SK-N-SH treated with all-trans-retinoic acid at 6 μM for 48 hours (cell line): ENCODE data around the gene PTPRT.

Experiments
- ARNTL ChIP-seq: fragments of 450-650 bp; formaldehyde crosslinking; IDR thresholded peaks from 2 replicates; pipeline ENCODE4 v1.5.0; 2020; ENCODE audit warnings: low read depth, mild to moderate bottlenecking, moderate library complexity, borderline replicate concordance
- BACH2 ChIP-seq: fragments of 250-450 bp; sonication (Bioruptor Pico); IDR thresholded peaks from 2 replicates; pipeline ENCODE4 v1.9.0; 2021; ENCODE audit warnings: mild to moderate bottlenecking, borderline replicate concordance
- CREB5 ChIP-seq: fragments of 250-450 bp; sonication (Bioruptor Pico); IDR thresholded peaks from 2 replicates; pipeline ENCODE4 v1.5.1; 2020; ENCODE audit warnings: low read depth, mild to moderate bottlenecking, moderate library complexity
- ESRRG ChIP-seq: fragments of 250-450 bp; sonication (Bioruptor Pico); IDR thresholded peaks from 2 replicates; pipeline ENCODE4 v1.6.1; 2021; ENCODE audit warnings: mild to moderate bottlenecking
- GLIS3 ChIP-seq: fragments of 250-450 bp; sonication (Bioruptor Pico); IDR thresholded peaks from 2 replicates; pipeline ENCODE4 v1.5.0; 2020; ENCODE audit warnings: mild to moderate bottlenecking, moderate library complexity
- PATZ1 ChIP-seq: fragments of 250-450 bp; sonication (Bioruptor Pico); IDR thresholded peaks from 2 replicates; pipeline ENCODE4 v1.8.0; 2020; ENCODE audit warnings: mild to moderate bottlenecking, moderate library complexity, borderline replicate concordance
- RARB ChIP-seq: fragments of 250-450 bp; sonication (Bioruptor Pico); IDR thresholded peaks from 2 replicates; pipeline ENCODE4 v1.8.0; 2021; ENCODE audit warnings: mild to moderate bottlenecking, moderate library complexity
- TCF4 ChIP-seq: fragments of 250-450 bp; sonication (Bioruptor Pico); IDR thresholded peaks from 2 replicates; pipeline ENCODE4 v1.8.0; 2021; ENCODE audit warnings: mild to moderate bottlenecking, moderate library complexity, borderline replicate concordance

GRCh38 chr20:42954951-42955350 lies 234.8 kb downstream of the PTPRT start:
- TF ChIP-seq PATZ1 (CRISPR knock-in tag) = no peak
- TF ChIP-seq GLIS3 (CRISPR knock-in tag) = no peak
- no peak for TF ChIP-seq ESRRG (CRISPR knock-in tag)
- TF ChIP-seq ARNTL = no peak
- no peak for TF ChIP-seq TCF4 (CRISPR knock-in tag)
- no peak for TF ChIP-seq RARB (CRISPR knock-in tag)
- no peak for TF ChIP-seq CREB5 (CRISPR knock-in tag)
- TF ChIP-seq BACH2 (CRISPR knock-in tag) = no peak
